Hepatocyte (in vitro differentiated cells): ENCODE measurements around the gene GRK5. TPM values are rescaled to one million over a fixed set of nuclear protein-coding genes. Genes with fewer than 3 reads are reported as not detected.

Experiments used
- DNase-seq: peaks from one replicate; pipeline ENCODE4 v3.0.0-alpha.2; 2016; ENCODE audit warnings: low spot score
- H2AFZ ChIP-seq: fragments of 200-600 bp; sonication (generic); 2 replicates; pipeline ENCODE4 v1.6.0; 2016; ENCODE audit warnings: antibody characterized with exemption, mild to moderate bottlenecking
- H3K27ac ChIP-seq: fragments of 200-600 bp; sonication (generic); 2 replicates; pipeline ENCODE4 v1.5.1; 2016; ENCODE audit warnings: mild to moderate bottlenecking
- H3K27me3 ChIP-seq: fragments of 200-600 bp; sonication (generic); 2 replicates; pipeline ENCODE4 v1.6.1; 2016
- H3K36me3 ChIP-seq: fragments of 200-600 bp; sonication (generic); replicated peaks from 2 replicates; pipeline ENCODE4 v1.5.1; 2016; ENCODE audit warnings: low read depth; ENCODE audit not compliant: insufficient read depth
- H3K4me1 ChIP-seq: fragments of 200-600 bp; sonication (generic); 2 replicates; pipeline ENCODE4 v1.5.1; 2016; ENCODE audit warnings: mild to moderate bottlenecking, moderate library complexity; ENCODE audit not compliant: insufficient read depth
- H3K4me2 ChIP-seq: fragments of 200-600 bp; sonication (generic); 2 replicates; pipeline ENCODE4 v1.6.0; 2016
- H3K4me3 ChIP-seq: fragments of 200-600 bp; sonication (generic); 2 replicates; pipeline ENCODE4 v1.5.1; 2016; ENCODE audit warnings: mild to moderate bottlenecking
- H3K79me2 ChIP-seq: fragments of 200-600 bp; sonication (generic); 2 replicates; pipeline ENCODE4 v1.6.0; 2017; ENCODE audit warnings: mild to moderate bottlenecking
- H3K9me2 ChIP-seq: fragments of 200-600 bp; sonication (generic); replicated peaks from 2 replicates; pipeline ENCODE4 v1.6.0; 2017; ENCODE audit warnings: mild to moderate bottlenecking; ENCODE audit not compliant: insufficient read depth
- H3K9me3 ChIP-seq: fragments of 200-600 bp; sonication (generic); 2 replicates; pipeline ENCODE4 v1.5.1; 2016; ENCODE audit warnings: low read depth, mild to moderate bottlenecking
- H4K20me1 ChIP-seq: fragments of 200-600 bp; sonication (generic); 2 replicates; pipeline ENCODE4 v1.6.0; 2016; ENCODE audit warnings: mild to moderate bottlenecking; ENCODE audit not compliant: insufficient read depth, poor library complexity, severe bottlenecking
- EZH2 ChIP-seq: fragments of 200-600 bp; sonication (generic); IDR thresholded peaks from 2 replicates; pipeline ENCODE4 v1.6.1; 2016; ENCODE audit warnings: antibody characterized with exemption, mild to moderate bottlenecking, borderline replicate concordance
- EZH2phosphoT487 ChIP-seq: fragments of 200-600 bp; sonication (generic); IDR thresholded peaks from one replicate; pipeline ENCODE4 v1.6.1; 2018; ENCODE audit warnings: antibody characterized with exemption, mild to moderate bottlenecking, low read depth, moderate library complexity; ENCODE audit not compliant: unreplicated experiment, severe bottlenecking
- WGBS: methylation state at CpG from one replicate; pipeline ENCODE4 v1.1.6; 2016; ENCODE audit warnings: low lambda C conversion rate; ENCODE audit errors: missing lambda C conversion rate; 5-methylcytosine and 5-hydroxymethylcytosine counted together
- polyA plus RNA-seq: library from polyadenylated mRNA; unstranded; fragments of >200 nt; fragmentation: Nextera tagmentation; extraction: Ambion mirVana; gene quantifications from 2 replicates; pipeline ENCODE4 v1.2.1, GENCODE V29; 2016
- total RNA-seq: library from RNA; depleted of rRNA; stranded (reverse); fragments of >200 nt; gene quantifications from 2 replicates; pipeline ENCODE4 v1.2.3, GENCODE V29; 2014
- TF ChIP-seq, protein P1 (sequence below): fragments of 200-600 bp; sonication (generic); IDR thresholded peaks from 2 replicates; pipeline ENCODE4 v1.5.1; 2016; ENCODE audit warnings: antibody characterized with exemption, mild to moderate bottlenecking; ENCODE audit not compliant: poor library complexity

GRK5 gene
- total and polyA plus RNA-seq, 2 experiments from 2014 or later = 7.6 to 19.9 TPM

DNA sequence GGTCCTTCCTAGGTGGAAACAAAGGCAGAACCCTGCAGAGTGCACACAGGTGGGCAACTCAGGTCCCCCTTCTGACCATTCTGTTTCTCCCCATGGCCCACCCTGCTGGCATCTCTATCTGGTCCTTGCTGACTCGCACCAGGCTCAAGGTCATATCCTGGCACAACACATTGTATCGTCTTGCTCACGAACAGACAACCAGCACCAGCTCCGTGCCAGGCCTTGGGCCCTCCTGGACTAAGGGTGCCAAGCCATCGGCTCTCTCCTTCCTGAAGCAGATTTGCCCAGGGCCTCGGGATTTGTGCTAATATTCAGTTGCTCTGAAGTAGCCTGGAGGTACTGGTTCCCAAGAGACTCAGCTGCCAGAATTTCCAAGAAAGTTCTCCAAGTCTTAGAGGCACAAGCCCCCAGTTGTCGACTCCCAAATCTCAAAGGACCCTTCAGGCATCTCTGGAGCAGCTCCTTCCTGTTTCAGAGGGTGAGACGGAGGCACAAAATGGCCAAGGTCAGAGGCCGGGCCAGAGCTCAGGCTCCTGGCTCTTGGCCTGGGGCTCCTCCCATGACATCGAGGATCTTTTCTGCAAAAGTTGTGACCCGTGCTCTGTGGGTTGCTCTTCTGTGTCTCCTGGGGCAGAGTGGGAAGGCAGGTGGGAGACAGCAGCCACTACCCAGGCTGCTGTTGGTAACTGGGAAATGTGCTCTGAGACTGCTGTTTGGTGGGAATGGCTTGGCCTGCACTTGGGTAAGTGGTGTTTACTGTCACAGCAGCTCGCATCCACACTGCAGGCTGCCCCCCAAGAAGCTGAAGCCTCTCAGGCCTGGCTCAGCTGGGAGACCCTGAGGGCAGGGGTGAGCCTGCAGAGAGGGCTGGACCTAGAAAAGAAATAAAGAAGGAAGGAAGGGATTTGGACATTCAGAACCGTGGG is 213.8 kb downstream of the GRK5 start:
- DNase-seq = no peak
- H3K9me3 ChIP-seq = no peaks in the 10 kb centered on the region
- H3K27me3 ChIP-seq = no peaks in the 10 kb centered on the region
- no peak overlapping the region for H2AFZ ChIP-seq
- no peaks in the 10 kb centered on the region for H3K4me1 ChIP-seq
- no peak overlapping the region for H3K27ac ChIP-seq
- WGBS = 87% methylated on average over 13 of the region's 13 CpGs
- H3K4me2 ChIP-seq = no peak overlapping the region
- H3K79me2 ChIP-seq = no peaks in the 10 kb centered on the region
- no peaks in the 10 kb centered on the region for H3K36me3 ChIP-seq
- H3K9me2 ChIP-seq = no peaks in the 10 kb centered on the region
- H3K4me3 ChIP-seq = no peak overlapping the region
- no peaks in the 10 kb centered on the region for H4K20me1 ChIP-seq
- TF ChIP-seq EZH2phosphoT487 (no peak), EZH2 (no peak)
- TF ChIP-seq, protein P1, sequence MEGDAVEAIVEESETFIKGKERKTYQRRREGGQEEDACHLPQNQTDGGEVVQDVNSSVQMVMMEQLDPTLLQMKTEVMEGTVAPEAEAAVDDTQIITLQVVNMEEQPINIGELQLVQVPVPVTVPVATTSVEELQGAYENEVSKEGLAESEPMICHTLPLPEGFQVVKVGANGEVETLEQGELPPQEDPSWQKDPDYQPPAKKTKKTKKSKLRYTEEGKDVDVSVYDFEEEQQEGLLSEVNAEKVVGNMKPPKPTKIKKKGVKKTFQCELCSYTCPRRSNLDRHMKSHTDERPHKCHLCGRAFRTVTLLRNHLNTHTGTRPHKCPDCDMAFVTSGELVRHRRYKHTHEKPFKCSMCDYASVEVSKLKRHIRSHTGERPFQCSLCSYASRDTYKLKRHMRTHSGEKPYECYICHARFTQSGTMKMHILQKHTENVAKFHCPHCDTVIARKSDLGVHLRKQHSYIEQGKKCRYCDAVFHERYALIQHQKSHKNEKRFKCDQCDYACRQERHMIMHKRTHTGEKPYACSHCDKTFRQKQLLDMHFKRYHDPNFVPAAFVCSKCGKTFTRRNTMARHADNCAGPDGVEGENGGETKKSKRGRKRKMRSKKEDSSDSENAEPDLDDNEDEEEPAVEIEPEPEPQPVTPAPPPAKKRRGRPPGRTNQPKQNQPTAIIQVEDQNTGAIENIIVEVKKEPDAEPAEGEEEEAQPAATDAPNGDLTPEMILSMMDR = no peak

DNA sequence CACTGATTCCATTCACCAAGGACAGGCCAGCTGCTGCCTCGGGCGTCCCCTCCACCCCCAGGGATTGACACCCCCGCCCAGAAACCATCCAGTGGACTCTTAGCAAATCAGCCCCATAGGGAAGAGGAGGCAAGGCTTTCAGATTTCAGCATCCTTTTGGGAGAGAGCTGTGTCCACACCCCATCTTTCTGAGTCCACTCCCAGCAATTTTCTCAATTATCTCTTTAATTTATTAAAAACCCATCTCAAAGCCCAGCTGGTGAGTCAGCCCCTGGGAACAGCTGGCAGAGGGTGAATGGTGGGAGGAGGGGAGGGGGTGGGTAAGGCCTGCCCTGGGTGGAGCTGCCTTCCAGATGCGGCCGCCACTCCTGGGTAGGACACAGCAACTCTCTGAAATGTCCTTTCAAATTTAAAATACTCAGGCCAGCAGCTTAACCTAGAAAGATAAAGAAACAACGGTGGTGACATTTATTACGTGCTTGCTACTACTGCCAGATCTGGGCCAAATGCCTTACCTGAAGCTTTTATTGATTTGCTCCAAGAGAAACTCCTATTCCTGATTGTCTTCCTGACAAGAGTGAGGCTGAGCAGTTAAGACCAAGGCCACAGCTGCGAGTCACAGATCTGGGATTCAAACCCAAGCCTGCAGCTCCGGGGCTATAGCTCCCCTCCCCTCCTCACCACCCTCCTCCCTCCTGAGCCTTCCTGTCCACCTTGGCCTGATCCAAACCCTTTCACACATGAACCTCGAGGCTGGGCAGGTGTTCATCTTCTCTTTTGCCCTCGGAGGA is 214.7 kb downstream of the GRK5 start:
- no peak overlapping the region for H2AFZ ChIP-seq
- H3K36me3 ChIP-seq = no peaks in the 10 kb centered on the region
- no peak overlapping the region for H3K4me2 ChIP-seq
- no peak for TF ChIP-seq EZH2
- no peak for TF ChIP-seq EZH2phosphoT487
- TF ChIP-seq, protein P1 = no peak
- H3K4me1 ChIP-seq = no peaks in the 10 kb centered on the region
- DNase-seq = no peak
- no peaks in the 10 kb centered on the region for H3K9me2 ChIP-seq
- 51% methylated on average over 9 of the region's 11 CpGs for WGBS
- no peak overlapping the region for H3K4me3 ChIP-seq
- H3K79me2 ChIP-seq = no peaks in the 10 kb centered on the region
- no peaks in the 10 kb centered on the region for H3K27me3 ChIP-seq
- no peaks in the 10 kb centered on the region for H4K20me1 ChIP-seq
- H3K27ac ChIP-seq = no peak overlapping the region
- H3K9me3 ChIP-seq = no peaks in the 10 kb centered on the region

DNA sequence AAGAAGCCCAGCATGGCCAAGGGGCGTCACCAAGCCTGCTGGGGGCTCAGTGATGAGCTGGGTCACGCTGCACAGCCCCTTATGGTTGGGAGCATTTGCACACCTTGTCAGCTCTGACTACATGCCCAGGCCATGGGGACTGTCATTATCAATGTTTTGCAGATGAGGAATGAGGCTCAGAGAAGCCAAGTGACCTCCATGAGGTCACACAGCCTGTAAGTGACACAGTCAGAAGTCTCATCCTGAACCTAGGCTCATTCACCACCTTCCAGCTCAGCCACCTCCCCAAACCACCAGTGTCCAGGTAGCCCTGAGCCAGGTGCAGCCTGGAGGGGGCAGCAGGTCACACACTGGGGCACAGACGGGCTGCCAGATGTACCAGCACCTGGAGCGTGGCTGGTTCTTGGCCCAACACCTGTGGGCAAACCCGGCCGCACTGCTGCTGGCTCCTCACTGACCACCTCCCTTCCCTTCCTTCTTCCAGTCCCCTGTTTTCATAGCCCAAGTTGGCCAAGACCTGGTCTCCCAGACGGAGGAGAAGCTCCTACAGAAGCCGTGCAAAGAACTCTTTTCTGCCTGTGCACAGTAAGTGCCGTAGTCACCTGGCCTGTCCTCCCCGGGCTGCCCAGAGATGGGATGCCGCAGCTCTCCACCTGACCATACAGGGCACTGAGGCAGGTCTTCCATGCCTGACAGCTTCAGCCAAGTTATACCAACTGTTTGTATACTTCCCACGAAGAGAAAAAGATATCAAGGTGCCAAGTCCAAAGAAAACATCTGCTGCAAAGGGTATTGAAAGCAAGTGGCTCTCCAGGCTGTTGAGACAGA is 215.5 kb downstream of the GRK5 start:
- Histone ChIP-seq H3K4me1 (no peaks in the 10 kb centered on the region), H4K20me1 (no peaks in the 10 kb centered on the region), H3K27ac (no peak overlapping the region), H3K27me3 (no peaks in the 10 kb centered on the region), H2AFZ (no peak overlapping the region), H3K36me3 (no peaks in the 10 kb centered on the region), H3K9me3 (no peaks in the 10 kb centered on the region), H3K79me2 (no peaks in the 10 kb centered on the region), H3K4me2 (no peak overlapping the region), H3K4me3 (no peak overlapping the region), H3K9me2 (no peaks in the 10 kb centered on the region)
- 91% methylated on average over 12 of the region's 12 CpGs for WGBS
- no peak for DNase-seq
- TF ChIP-seq EZH2phosphoT487 = no peak
- TF ChIP-seq, protein P1 = no peak
